H1 (cell line): ENCODE measurements around the gene NPIPB8. TPM values are rescaled to one million over a fixed set of nuclear protein-coding genes. Genes with fewer than 3 reads are reported as not detected.
"Not testable (repeated sequence)": the region's sequence is repeated elsewhere in the genome, so short reads cannot be mapped to it uniquely, and the experiment has no call there.

Experiments
- CTCF ChIA-PET: fragments of 300-600 bp; sonication (Branson Sonifier 250); formaldehyde crosslinking; loops from one replicate; lab custom pipeline; 2021; ENCODE audit not compliant: partially characterized antibody; lab: Charles Lee
- POLR2A ChIA-PET: fragments of 300-600 bp; sonication (Branson Sonifier 250); formaldehyde crosslinking; loops from one replicate; lab custom pipeline; 2021; ENCODE audit warnings: inconsistent platforms; ENCODE audit not compliant: partially characterized antibody; lab: Charles Lee
- DNase-seq, 2 experiments: peaks; one replicate each; pipeline versions ENCODE4 v3.0.0 to v3.0.0-alpha.2; 2010 to 2022; ENCODE audit warnings: low spot score in 2 of 2, low read depth in 1 of 2, mixed read lengths in 1 of 2
- FAIRE-seq: peaks from 2 replicates; lab custom pipeline; 2011; peaks lifted over from hg19 to GRCh38; lab: Jason Lieb, UNC
- H2AFZ ChIP-seq: 2 replicates; pipeline ENCODE4 v1.8.1; 2012; ENCODE audit warnings: low read length, inconsistent platforms
- H2AK5ac ChIP-seq: 2 replicates; pipeline ENCODE4 v1.6.1; 2013; ENCODE audit warnings: low read depth, low read length
- H2BK120ac ChIP-seq: replicated peaks from 2 replicates; pipeline ENCODE3; 2013; ENCODE audit warnings: low read depth, low read length, inconsistent platforms
- H2BK12ac ChIP-seq: 2 replicates; pipeline ENCODE4 v1.6.1; 2013; ENCODE audit warnings: low read depth, low read length
- H2BK15ac ChIP-seq: 2 replicates; pipeline ENCODE4 v1.6.1; 2013; ENCODE audit warnings: low read length
- H2BK20ac ChIP-seq: 2 replicates; pipeline ENCODE4 v1.6.1; 2013; ENCODE audit warnings: low read length
- H2BK5ac ChIP-seq: 2 replicates; pipeline ENCODE4 v1.6.1; 2013; ENCODE audit warnings: low read depth, low read length
- H3K14ac ChIP-seq: 2 replicates; pipeline ENCODE4 v1.6.1; 2013; ENCODE audit warnings: inconsistent platforms; ENCODE audit not compliant: insufficient read length
- H3K18ac ChIP-seq: 2 replicates; pipeline ENCODE4 v1.6.1; 2013; ENCODE audit warnings: low read length; ENCODE audit errors: extremely low read depth
- H3K23ac ChIP-seq: 2 replicates; pipeline ENCODE4 v1.6.1; 2013; ENCODE audit warnings: inconsistent platforms; ENCODE audit not compliant: insufficient read length
- H3K23me2 ChIP-seq: 2 replicates; pipeline ENCODE4 v1.6.1; 2013; ENCODE audit warnings: low read depth, low read length
- H3K27ac ChIP-seq: 2 replicates; pipeline ENCODE4 v1.6.1; 2011; ENCODE audit warnings: low read depth, low read length, inconsistent platforms
- H3K27me3 ChIP-seq, 4 experiments: replicated peaks in 1 of 4; 1 replicate in 1 of 4; 2 replicates in 3 of 4; pipeline versions ENCODE4 v1.6.1 to v1.8.1; 2011 to 2013; ENCODE audit warnings: low read length in 3 of 4, mild to moderate bottlenecking in 3 of 4, inconsistent platforms in 2 of 4, mixed read lengths in 2 of 4, moderate library complexity in 1 of 4; ENCODE audit not compliant: control insufficient read depth in 3 of 4, insufficient read depth in 3 of 4; ENCODE audit errors: extremely low read depth in 1 of 4
- H3K36me3 ChIP-seq, 4 experiments: 2 replicates each; pipeline versions ENCODE4 v1.6.1 to v1.8.1; 2011 to 2013; ENCODE audit warnings: mild to moderate bottlenecking in 4 of 4, low read length in 3 of 4, moderate library complexity in 2 of 4, control low read depth in 1 of 4, inconsistent platforms in 1 of 4; ENCODE audit not compliant: insufficient read depth in 4 of 4, control insufficient read depth in 2 of 4
- H3K4ac ChIP-seq: replicated peaks from 2 replicates; pipeline ENCODE3; 2013; ENCODE audit warnings: low read length, low read depth, mixed read lengths, inconsistent platforms; ENCODE audit not compliant: insufficient read length
- H3K4me1 ChIP-seq, 4 experiments: replicated peaks in 1 of 4; 1 replicate in 1 of 4; 2 replicates in 3 of 4; pipeline versions ENCODE4 v1.6.1 to v1.8.1; 2011 to 2013; ENCODE audit warnings: low read length in 3 of 4, inconsistent platforms in 2 of 4, mixed read lengths in 1 of 4; ENCODE audit not compliant: insufficient read depth in 4 of 4, control insufficient read depth in 3 of 4
- H3K4me2 ChIP-seq, 2 experiments: 2 replicates each; pipeline versions ENCODE4 v1.6.1 to v1.8.1; 2011 to 2013; ENCODE audit warnings: low read depth in 2 of 2, low read length in 2 of 2, control low read depth in 1 of 2, inconsistent platforms in 1 of 2, mild to moderate bottlenecking in 1 of 2; ENCODE audit not compliant: insufficient read depth in 1 of 2
- H3K4me3 ChIP-seq, 4 experiments: fragments of 200-600, 300-600 bp in 1 of 4; sonication (generic), shearing (Covaris generic), sonication (Bioruptor Twin) in 1 of 4; 2 replicates each; pipeline versions ENCODE4 v1.5.1 to v1.8.1; 2011 to 2016; ENCODE audit warnings: low read length in 4 of 4, low read depth in 3 of 4, control low read depth in 2 of 4, inconsistent platforms in 2 of 4, mild to moderate bottlenecking in 2 of 4, mixed read lengths in 1 of 4, moderate library complexity in 1 of 4; ENCODE audit not compliant: insufficient read depth in 2 of 4; ENCODE audit errors: extremely low read depth in 1 of 4
- H3K56ac ChIP-seq: replicated peaks from 2 replicates; pipeline ENCODE3; 2013; ENCODE audit warnings: low read depth, mild to moderate bottlenecking, mixed read lengths, low read length, inconsistent platforms; ENCODE audit not compliant: insufficient read length
- H3K79me1 ChIP-seq: 2 replicates; pipeline ENCODE4 v1.6.1; 2013; ENCODE audit warnings: low read depth, low read length, control low read depth
- H3K79me2 ChIP-seq, 2 experiments: 2 replicates each; pipeline versions ENCODE4 v1.6.1 to v1.8.1; 2012 to 2013; ENCODE audit warnings: low read length in 2 of 2, mild to moderate bottlenecking in 2 of 2, inconsistent platforms in 1 of 2; ENCODE audit not compliant: insufficient read depth in 2 of 2, control insufficient read depth in 1 of 2
- H3K9ac ChIP-seq, 4 experiments: replicated peaks in 1 of 4; 1 replicate in 1 of 4; 2 replicates in 3 of 4; pipeline versions ENCODE4 v1.6.1 to v1.8.1; 2011 to 2013; ENCODE audit warnings: low read depth in 3 of 4, low read length in 3 of 4, control low read depth in 2 of 4, mild to moderate bottlenecking in 2 of 4, moderate library complexity in 2 of 4, inconsistent platforms in 1 of 4; ENCODE audit errors: extremely low read depth in 1 of 4
- H3K9me3 ChIP-seq, 2 experiments: 2 replicates each; pipeline versions ENCODE4 v1.6.1 to v1.8.1; 2012 to 2013; ENCODE audit warnings: mild to moderate bottlenecking in 2 of 2, moderate library complexity in 2 of 2, control low read depth in 1 of 2, inconsistent platforms in 1 of 2, low read depth in 1 of 2, low read length in 1 of 2, mixed read lengths in 1 of 2; ENCODE audit not compliant: insufficient read depth in 2 of 2
- H4K20me1 ChIP-seq, 2 experiments: replicated peaks in 1 of 2; 2 replicates each; pipeline versions ENCODE3 to v1.8.1; 2011 to 2013; ENCODE audit warnings: inconsistent platforms in 2 of 2, low read length in 2 of 2, mild to moderate bottlenecking in 1 of 2; ENCODE audit not compliant: insufficient read depth in 2 of 2, control insufficient read depth in 1 of 2
- H4K5ac ChIP-seq: 2 replicates; pipeline ENCODE4 v1.6.1; 2013; ENCODE audit warnings: low read length, low read depth, mixed read lengths, inconsistent platforms; ENCODE audit not compliant: insufficient read length
- H4K8ac ChIP-seq: 2 replicates; pipeline ENCODE4 v1.8.0; 2013; ENCODE audit warnings: mild to moderate bottlenecking, moderate library complexity, low read length, inconsistent platforms; ENCODE audit not compliant: insufficient read depth; ENCODE audit errors: extremely low read depth
- H4K91ac ChIP-seq: replicated peaks from 2 replicates; pipeline ENCODE3; 2013; ENCODE audit warnings: low read length, mixed read lengths, inconsistent platforms; ENCODE audit not compliant: insufficient read length
- WGBS, 2 experiments: shearing (Covaris generic) in 1 of 2; methylation state at CpG; one replicate each; pipeline versions ENCODE4 v1.1.6 to v1.1.7; 2013 to 2015; ENCODE audit warnings: low lambda C conversion rate in 2 of 2, mixed read lengths in 2 of 2, inconsistent platforms in 1 of 2, low coverage in 1 of 2, missing lambda C conversion rate in 1 of 2; ENCODE audit not compliant: insufficient replicate concordance in 2 of 2, insufficient coverage in 1 of 2, insufficient read length in 1 of 2; ENCODE audit errors: extremely low coverage in 1 of 2, missing lambda C conversion rate in 1 of 2; 5-methylcytosine and 5-hydroxymethylcytosine counted together
- polyA plus RNA-seq, 7 experiments: library from polyadenylated mRNA; depleted of rRNA in 3 of 7; stranded (reverse) in 5 of 7; unstranded in 2 of 7; fragments of >200 nt in 5 of 7; fragments of 200-250 nt in 2 of 7; gene quantifications; 1 replicate in 5 of 7; 2 replicates in 1 of 7; 4 replicates in 1 of 7; pipeline versions ENCODE4 v1.2.1 to v1.2.3, GENCODE V29; 2011 to 2013; ENCODE audit warnings: missing spikeins in 2 of 7, mixed read lengths in 2 of 7
- total RNA-seq: library from RNA; stranded (reverse); fragmentation: NEBNext Ultra II Directional; extraction: Animal tissue kit (Norgen Biotek cat#: 25700); gene quantifications from 2 replicates; pipeline ENCODE4 v1.2.1, GENCODE V29; 2021

The NPIPB8 gene
- total and polyA plus RNA-seq, 2 of the 8 experiments (the other 6 are each of a cell fraction or from before 2014, with no cell fraction given), result 0.05 TPM; not detected in 1

DNA sequence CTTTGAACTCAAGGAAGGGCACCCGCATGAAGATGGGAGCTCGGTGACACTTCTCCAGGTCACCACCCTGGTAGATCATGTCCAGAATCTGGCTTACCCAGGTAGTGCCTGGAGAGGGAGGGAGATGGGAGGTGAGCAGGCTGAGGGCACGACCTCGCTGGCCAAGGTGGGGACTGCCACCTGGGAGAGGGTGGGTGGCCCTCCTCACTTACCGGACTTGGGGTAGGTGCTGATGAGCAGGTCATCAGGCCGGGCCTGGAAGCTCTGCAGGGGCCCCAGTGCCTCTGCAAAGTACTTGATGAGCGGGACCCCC lies 29.4 kb upstream of the NPIPB8 start:
- H3K27me3 ChIP-seq, H3K14ac ChIP-seq, H2BK120ac ChIP-seq, CTCF ChIA-PET, H3K23me2 ChIP-seq, H3K79me2 ChIP-seq, H3K36me3 ChIP-seq, H2BK20ac ChIP-seq, H3K9ac ChIP-seq, H3K23ac ChIP-seq, H3K9me3 ChIP-seq, H3K79me1 ChIP-seq, H3K18ac ChIP-seq, H2BK15ac ChIP-seq, POLR2A ChIA-PET, H3K27ac ChIP-seq, H3K4me3 ChIP-seq, H3K4me2 ChIP-seq, H4K5ac ChIP-seq, H4K20me1 ChIP-seq, H2AK5ac ChIP-seq, H2BK12ac ChIP-seq, H4K91ac ChIP-seq, DNase-seq, H3K56ac ChIP-seq, H4K8ac ChIP-seq, H2AFZ ChIP-seq, H2BK5ac ChIP-seq, H3K4ac ChIP-seq, FAIRE-seq: not testable (repeated sequence)
- H3K4me1 ChIP-seq, result peaks cover 0 to 16% (median 6%) of the 10 kb centered on the region in 4 experiments; a peak in 3 of 7 replicates
- WGBS, 2 experiments, result 91% methylated on average over 2 of the region's 7 CpGs; no CpG with 5 or more reads in 1 of the 2 experiments
